ENCODE data around the gene LINC00632. TPM values are rescaled to one million over a fixed set of nuclear protein-coding genes. Genes with fewer than 3 reads are reported as not detected.

Gene LINC00632
- total RNA-seq, 2 experiments from 2014 or later: 4.8 TPM; not detected in 1

- no peaks in the 10 kb centered on the region for H3K4me1 Mint-ChIP-seq
- no peak for DNase-seq
- H3K36me3 Mint-ChIP-seq: no peaks in the 10 kb centered on the region
- ATAC-seq: no peak
- H3K27ac Mint-ChIP-seq: no peak overlapping the region
- H3K9me3 Mint-ChIP-seq (ENCODE audit: low read depth): no peaks in the 10 kb centered on the region
- no peak overlapping the region for H3K4me3 Mint-ChIP-seq
- CTCF ChIA-PET: no interaction called here
- no peaks in the 10 kb centered on the region for H3K27me3 Mint-ChIP-seq
Observed at GRCh38 chrX:140724309-140724708, 14.8 kb downstream of the LINC00632 start.

GRCh38 chrX:140724736-140725135, 15.2 kb downstream of the LINC00632 start:
- CTCF ChIA-PET: no interaction called here
- no peaks in the 10 kb centered on the region for H3K36me3 Mint-ChIP-seq
- ATAC-seq: no peak

GRCh38 chrX:140725500-140725899, 15.9 kb downstream of the LINC00632 start:
- Mint-ChIP-seq H3K9me3 (ENCODE audit: low read depth) (no peaks in the 10 kb centered on the region), H3K27me3 (no peaks in the 10 kb centered on the region), H3K4me1 (no peaks in the 10 kb centered on the region), H3K36me3 (no peaks in the 10 kb centered on the region), H3K27ac (no peak overlapping the region), H3K4me3 (no peak overlapping the region)
- no peak for ATAC-seq
- CTCF ChIA-PET: no interaction called here
- DNase-seq: no peak

More at GRCh38 chrX:140724736-140725135, 15.2 kb downstream of the LINC00632 start:
- Mint-ChIP-seq H3K27ac (no peak overlapping the region), H3K4me1 (no peaks in the 10 kb centered on the region), H3K9me3 (ENCODE audit: low read depth) (no peaks in the 10 kb centered on the region), H3K27me3 (no peaks in the 10 kb centered on the region), H3K4me3 (no peak overlapping the region)
- DNase-seq: no peak

- no peak for DNase-seq
- no peak overlapping the region for H3K4me3 Mint-ChIP-seq
- no peak overlapping the region for H3K27ac Mint-ChIP-seq
- H3K4me1 Mint-ChIP-seq: no peaks in the 10 kb centered on the region
- H3K36me3 Mint-ChIP-seq: no peaks in the 10 kb centered on the region
- CTCF ChIA-PET: interaction anchor here (1.1 kb wide), 1 partner anchor 11 kb away, joined by 3 read pairs; no protein-coding TSS in a partner anchor
- ATAC-seq: no peak
- no peaks in the 10 kb centered on the region for H3K9me3 Mint-ChIP-seq (ENCODE audit: low read depth)
- no peaks in the 10 kb centered on the region for H3K27me3 Mint-ChIP-seq
Observed at GRCh38 chrX:140733766-140734342, 24.3 kb downstream of the LINC00632 start.

GRCh38 chrX:140744085-140744484, 34.5 kb downstream of the LINC00632 start:
- DNase-seq (no peak), ATAC-seq (no peak)
- CTCF ChIA-PET: no interaction called here
- no peaks in the 10 kb centered on the region for H3K36me3 Mint-ChIP-seq
- no peak overlapping the region for H3K27ac Mint-ChIP-seq
- H3K4me3 Mint-ChIP-seq: no peak overlapping the region
- H3K27me3 Mint-ChIP-seq: no peaks in the 10 kb centered on the region
- H3K4me1 Mint-ChIP-seq: no peaks in the 10 kb centered on the region
- no peaks in the 10 kb centered on the region for H3K9me3 Mint-ChIP-seq (ENCODE audit: low read depth)

GRCh38 chrX:140756941-140757340, 47.4 kb downstream of the LINC00632 start:
- no peaks in the 10 kb centered on the region for H3K36me3 Mint-ChIP-seq
- H3K9me3 Mint-ChIP-seq (ENCODE audit: low read depth): no peaks in the 10 kb centered on the region
- CTCF ChIA-PET: interaction anchor here (0.5 kb wide), 1 partner anchor 1635 kb away, joined by 3 read pairs; no protein-coding TSS in a partner anchor
- no peak overlapping the region for H3K4me3 Mint-ChIP-seq
- H3K4me1 Mint-ChIP-seq: no peaks in the 10 kb centered on the region
- DNase-seq: no peak
- no peaks in the 10 kb centered on the region for H3K27me3 Mint-ChIP-seq
- no peak overlapping the region for H3K27ac Mint-ChIP-seq
- ATAC-seq: no peak

GRCh38 chrX:140762061-140762460, 52.5 kb downstream of the LINC00632 start:
- DNase-seq (peak; percentile 41), ATAC-seq (no peak)
- CTCF ChIA-PET: no interaction called here
- Mint-ChIP-seq H3K4me1 (no peaks in the 10 kb centered on the region), H3K9me3 (ENCODE audit: low read depth) (no peaks in the 10 kb centered on the region), H3K4me3 (no peak overlapping the region), H3K36me3 (no peaks in the 10 kb centered on the region), H3K27ac (no peak overlapping the region), H3K27me3 (peaks cover 16% of the 10 kb centered on the region)

- CTCF ChIA-PET: no interaction called here
- no peak overlapping the region for H3K4me3 Mint-ChIP-seq
- ATAC-seq (no peak), DNase-seq (no peak)
- H3K4me1 Mint-ChIP-seq: no peaks in the 10 kb centered on the region
- H3K9me3 Mint-ChIP-seq (ENCODE audit: low read depth): no peaks in the 10 kb centered on the region
- no peak overlapping the region for H3K27ac Mint-ChIP-seq
- peaks cover 16% of the 10 kb centered on the region for H3K27me3 Mint-ChIP-seq
- H3K36me3 Mint-ChIP-seq: no peaks in the 10 kb centered on the region
Observed at GRCh38 chrX:140764401-140764919, 54.9 kb downstream of the LINC00632 start.

- DNase-seq: no peak
- H3K4me3 Mint-ChIP-seq: no peak overlapping the region
- no peaks in the 10 kb centered on the region for H3K4me1 Mint-ChIP-seq
- H3K27ac Mint-ChIP-seq: no peak overlapping the region
- CTCF ChIA-PET: interaction anchor here (1.0 kb wide), 1 partner anchor 263 kb away, joined by 3 read pairs; no protein-coding TSS in a partner anchor
- no peaks in the 10 kb centered on the region for H3K9me3 Mint-ChIP-seq (ENCODE audit: low read depth)
- H3K36me3 Mint-ChIP-seq: no peaks in the 10 kb centered on the region
- no peak for ATAC-seq
- peaks cover 16% of the 10 kb centered on the region for H3K27me3 Mint-ChIP-seq
Observed at GRCh38 chrX:140765043-140765784, 55.7 kb downstream of the LINC00632 start.

- DNase-seq: peak; percentile 48
- Mint-ChIP-seq H3K36me3 (no peaks in the 10 kb centered on the region), H3K4me1 (no peaks in the 10 kb centered on the region), H3K27me3 (peaks cover 16% of the 10 kb centered on the region), H3K27ac (no peak overlapping the region), H3K4me3 (no peak overlapping the region), H3K9me3 (ENCODE audit: low read depth) (no peaks in the 10 kb centered on the region)
- CTCF ChIA-PET: interaction anchor here (1.0 kb wide), 1 partner anchor 264 kb away, joined by 3 read pairs; no protein-coding TSS in a partner anchor
- ATAC-seq: no peak
Observed at GRCh38 chrX:140766024-140766611, 56.6 kb downstream of the LINC00632 start.

- Mint-ChIP-seq H3K27me3 (peaks cover 16% of the 10 kb centered on the region), H3K9me3 (ENCODE audit: low read depth) (no peaks in the 10 kb centered on the region), H3K36me3 (no peaks in the 10 kb centered on the region), H3K4me3 (no peak overlapping the region), H3K27ac (no peak overlapping the region), H3K4me1 (no peaks in the 10 kb centered on the region)
- no peak for DNase-seq
- CTCF ChIA-PET: no interaction called here
- ATAC-seq: no peak
Observed at GRCh38 chrX:140767646-140768045, 58.1 kb downstream of the LINC00632 start.

GRCh38 chrX:140775211-140775610, 65.7 kb downstream of the LINC00632 start:
- DNase-seq: no peak
- no peaks in the 10 kb centered on the region for H3K36me3 Mint-ChIP-seq
- H3K4me3 Mint-ChIP-seq: no peak overlapping the region
- no peaks in the 10 kb centered on the region for H3K9me3 Mint-ChIP-seq (ENCODE audit: low read depth)
- no peaks in the 10 kb centered on the region for H3K4me1 Mint-ChIP-seq
- H3K27ac Mint-ChIP-seq: no peak overlapping the region
- no peak for ATAC-seq
- CTCF ChIA-PET: no interaction called here
- H3K27me3 Mint-ChIP-seq: no peaks in the 10 kb centered on the region

GRCh38 chrX:140776320-140776719, 66.8 kb downstream of the LINC00632 start:
- ATAC-seq: no peak
- Mint-ChIP-seq H3K27ac (no peak overlapping the region), H3K9me3 (ENCODE audit: low read depth) (no peaks in the 10 kb centered on the region), H3K4me1 (no peaks in the 10 kb centered on the region), H3K36me3 (no peaks in the 10 kb centered on the region), H3K4me3 (no peak overlapping the region), H3K27me3 (no peaks in the 10 kb centered on the region)
- CTCF ChIA-PET: no interaction called here
- no peak for DNase-seq

- Mint-ChIP-seq H3K4me3 (no peak overlapping the region), H3K27ac (no peak overlapping the region), H3K36me3 (no peaks in the 10 kb centered on the region), H3K4me1 (no peaks in the 10 kb centered on the region), H3K9me3 (ENCODE audit: low read depth) (no peaks in the 10 kb centered on the region), H3K27me3 (no peaks in the 10 kb centered on the region)
- no peak for ATAC-seq
- no peak for DNase-seq
- CTCF ChIA-PET: no interaction called here
Observed at GRCh38 chrX:140794642-140795041, 85.1 kb downstream of the LINC00632 start.
